SK-N-SH (cell line): ENCODE results near the gene PSMD1.

Experiments used
- CTCF ChIP-seq: fragments of 200-600 bp; sonication (generic); IDR thresholded peaks from 2 replicates; pipeline ENCODE4 v1.6.1; 2017; ENCODE audit warnings: antibody characterized with exemption, mild to moderate bottlenecking, moderate library complexity
- ELF1 ChIP-seq: IDR thresholded peaks from 2 replicates; pipeline ENCODE4 v1.4.0; 2012
- EP300 ChIP-seq, 2 experiments: IDR thresholded peaks; 2 replicates each; pipeline versions ENCODE4 v1.4.0 to v1.6.1; 2012; ENCODE audit warnings: borderline replicate concordance in 1 of 2, low read depth in 1 of 2, low read length in 1 of 2
- EZH2phosphoT487 ChIP-seq: fragments of 200-600 bp; sonication (generic); IDR thresholded peaks from 2 replicates; pipeline ENCODE4 v1.6.1; 2017; ENCODE audit warnings: low read depth, mixed run types, mild to moderate bottlenecking, antibody characterized with exemption, moderate library complexity, borderline replicate concordance
- FOXM1 ChIP-seq: IDR thresholded peaks from 2 replicates; pipeline ENCODE4 v1.4.0; 2012; ENCODE audit warnings: low read depth, mild to moderate bottlenecking
- GABPA ChIP-seq: IDR thresholded peaks from 2 replicates; pipeline ENCODE4 v1.4.0; 2012; ENCODE audit warnings: low read depth, mild to moderate bottlenecking
- MAX ChIP-seq: IDR thresholded peaks from 2 replicates; pipeline ENCODE4 v1.4.0; 2012; ENCODE audit warnings: low read depth
- POLR2AphosphoS5 ChIP-seq: IDR thresholded peaks from 2 replicates; pipeline ENCODE4 v1.6.1; 2012; ENCODE audit warnings: low read depth, low read length
- RAD21 ChIP-seq: IDR thresholded peaks from 2 replicates; pipeline ENCODE4 v1.6.1; 2012; ENCODE audit warnings: mild to moderate bottlenecking, low read length
- REST ChIP-seq: IDR thresholded peaks from 2 replicates; pipeline ENCODE4 v1.6.1; 2012; ENCODE audit warnings: mild to moderate bottlenecking, low read depth, low read length, moderate library complexity
- RFX5 ChIP-seq: IDR thresholded peaks from 2 replicates; pipeline ENCODE4 v1.6.1; 2012; ENCODE audit warnings: mild to moderate bottlenecking, improper control_type of control experiment, low read length
- RXRA ChIP-seq: IDR thresholded peaks from 2 replicates; pipeline ENCODE4 v1.4.0; 2012; ENCODE audit warnings: low read depth, mild to moderate bottlenecking, borderline replicate concordance
- SIN3A ChIP-seq: IDR thresholded peaks from 2 replicates; pipeline ENCODE4 v1.6.1; 2012; ENCODE audit warnings: low read depth, mild to moderate bottlenecking, low read length, moderate library complexity, borderline replicate concordance
- TAF1 ChIP-seq: IDR thresholded peaks from 2 replicates; pipeline ENCODE4 v1.6.1; 2012; ENCODE audit warnings: low read depth, mild to moderate bottlenecking, low read length, moderate library complexity, borderline replicate concordance

GRCh38 chr2:231134910-231135655, 78.4 kb downstream of the PSMD1 start:
- TF ChIP-seq TAF1 (no peak), RFX5 (no peak), CTCF (no peak), ELF1 (no peak), GABPA (no peak), RAD21 (no peak), SIN3A (no peak), RXRA (no peak), MAX (no peak), REST (no peak), EZH2phosphoT487 (no peak), EP300 (IDR thresholded peaks at IDR 0.05; ENCODE audit: borderline replicate concordance in 1 of 2, low read depth in 1 of 2, low read length in 1 of 2) (no peak), FOXM1 (no peak), POLR2AphosphoS5 (no peak)
